GM21381 (cell line): ENCODE measurements around the gene TRABD.

ENCODE experiments used
- ATAC-seq: cut with Tn5 transposase; IDR thresholded peaks from one replicate; pipeline ENCODE4 v1.9.1; 2021; ENCODE audit warnings: mild to moderate bottlenecking, moderate library complexity; ENCODE audit not compliant: unreplicated experiment

Gene TRABD

GRCh38 chr22:50216684-50217520 lies 31.2 kb downstream of the TRABD start:
- ATAC-seq, result no peak

GRCh38 chr22:50217543-50218152 lies 31.9 kb downstream of the TRABD start:
- ATAC-seq, result no peak

GRCh38 chr22:50218153-50218995 lies 32.7 kb downstream of the TRABD start:
- no peak for ATAC-seq

- no peak for ATAC-seq
Measured at GRCh38 chr22:50218996-50219727, 33.4 kb downstream of the TRABD start.

GRCh38 chr22:50219800-50220602 lies 34.3 kb downstream of the TRABD start:
- ATAC-seq, result no peak

- no peak for ATAC-seq
Measured at GRCh38 chr22:50220603-50221409, 35.1 kb downstream of the TRABD start.

GRCh38 chr22:50221410-50222300 lies 35.9 kb downstream of the TRABD start:
- no peak for ATAC-seq

GRCh38 chr22:50222508-50222907 lies 36.8 kb downstream of the TRABD start:
- no peak for ATAC-seq

GRCh38 chr22:50224071-50224470 lies 38.4 kb downstream of the TRABD start:
- no peak for ATAC-seq

- ATAC-seq, result no peak
Measured at GRCh38 chr22:50225200-50225969, 39.7 kb downstream of the TRABD start.

- ATAC-seq, result no peak
Measured at GRCh38 chr22:50226063-50226874, 40.6 kb downstream of the TRABD start.

- ATAC-seq, result no peak
Measured at GRCh38 chr22:50226875-50227165, 41.1 kb downstream of the TRABD start.

- ATAC-seq, result no peak
Measured at GRCh38 chr22:50227579-50228215, 42.0 kb downstream of the TRABD start.

GRCh38 chr22:50228366-50228765 lies 42.7 kb downstream of the TRABD start:
- ATAC-seq, result no peak

GRCh38 chr22:50229370-50229769 lies 43.7 kb downstream of the TRABD start:
- ATAC-seq, result no peak

GRCh38 chr22:50232481-50233151 lies 46.9 kb downstream of the TRABD start:
- no peak for ATAC-seq
